HG02981 (cell line): ENCODE measurements around the gene SHC3.

Experiments used
- ATAC-seq: cut with Tn5 transposase; IDR thresholded peaks from one replicate; pipeline ENCODE4 v1.9.1; 2021; ENCODE audit warnings: mild to moderate bottlenecking, moderate library complexity; ENCODE audit not compliant: unreplicated experiment

Gene SHC3

DNA sequence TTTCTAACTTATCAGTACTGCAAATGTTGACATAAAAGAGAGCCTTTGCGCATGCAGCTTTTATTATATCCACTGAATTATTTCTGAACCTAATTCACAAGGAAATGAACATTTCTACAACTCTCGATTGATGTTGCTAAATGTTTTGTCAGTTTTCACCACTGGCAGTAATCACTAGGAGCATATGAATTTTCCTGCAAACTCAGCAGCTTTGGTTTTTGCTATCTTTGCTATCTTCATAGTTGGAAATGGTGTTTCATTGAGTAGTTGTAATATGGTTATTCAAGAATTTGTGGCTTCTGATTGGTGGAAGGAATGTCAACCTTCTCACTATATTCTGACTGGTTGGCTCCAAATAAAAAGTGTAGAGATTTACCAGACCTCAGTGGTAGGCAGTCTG lies 8.9 kb upstream of the SHC3 start:
- no peak for ATAC-seq

DNA sequence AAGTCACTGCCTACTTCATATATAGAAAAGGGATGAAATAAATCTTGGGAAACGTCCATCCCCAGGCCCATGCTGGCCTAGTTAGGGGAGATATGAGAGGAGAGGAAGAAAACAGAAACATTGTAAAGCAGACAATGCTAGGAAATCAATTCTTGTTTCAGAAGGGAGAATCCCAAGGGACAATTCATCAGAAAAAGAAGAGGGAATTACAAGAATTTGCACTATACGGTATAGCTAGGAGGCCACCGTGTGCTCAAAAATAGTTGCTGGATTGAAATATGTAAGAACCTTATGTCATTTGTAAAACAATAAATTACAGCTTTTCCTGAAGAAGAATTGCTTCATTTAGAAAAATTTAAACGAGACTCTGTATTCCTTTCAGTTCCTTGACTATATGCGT lies 8.3 kb upstream of the SHC3 start:
- no peak for ATAC-seq

DNA sequence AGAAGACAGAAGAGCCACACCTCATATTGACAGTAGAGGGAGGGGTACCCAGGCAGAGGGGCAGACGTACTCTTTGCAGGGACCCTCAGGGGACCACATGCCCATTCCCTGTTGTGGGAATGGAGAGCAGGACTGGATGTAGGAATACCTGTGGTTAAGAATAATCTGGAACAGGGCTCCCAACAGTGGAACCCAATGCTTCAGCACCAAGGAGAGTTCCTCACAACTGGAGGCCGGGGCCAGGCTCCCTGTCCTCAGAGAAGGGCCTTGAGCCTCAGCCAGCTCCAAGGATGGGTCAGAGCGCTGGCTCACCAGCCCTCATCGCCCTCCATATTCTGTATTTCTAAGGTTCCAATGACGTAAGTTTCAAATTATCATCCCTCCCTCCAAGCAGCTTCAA lies 7.4 kb upstream of the SHC3 start:
- ATAC-seq: no peak

GRCh38 chr9:89183146-89183545 lies 4.5 kb upstream of the SHC3 start:
- ATAC-seq: no peak

DNA sequence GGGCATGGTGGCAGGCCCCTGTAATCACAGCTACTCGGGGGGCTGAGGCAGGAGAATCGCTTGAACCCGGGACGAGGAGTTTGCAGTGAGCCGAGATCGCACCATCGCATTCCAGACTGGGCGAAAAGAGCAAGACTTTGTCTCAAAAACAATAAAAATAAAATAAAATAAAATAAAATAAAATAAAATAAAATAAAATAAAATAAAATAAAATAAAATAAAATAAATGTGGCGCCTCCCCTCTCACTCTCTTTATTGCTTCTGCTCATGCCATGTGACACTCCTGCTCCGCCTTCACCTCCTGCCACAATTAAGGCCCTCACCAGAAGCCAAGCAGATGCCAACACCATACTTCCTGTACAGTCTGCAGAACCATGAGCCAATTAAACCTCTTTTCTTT lies 3.8 kb upstream of the SHC3 start:
- ATAC-seq: no peak

DNA sequence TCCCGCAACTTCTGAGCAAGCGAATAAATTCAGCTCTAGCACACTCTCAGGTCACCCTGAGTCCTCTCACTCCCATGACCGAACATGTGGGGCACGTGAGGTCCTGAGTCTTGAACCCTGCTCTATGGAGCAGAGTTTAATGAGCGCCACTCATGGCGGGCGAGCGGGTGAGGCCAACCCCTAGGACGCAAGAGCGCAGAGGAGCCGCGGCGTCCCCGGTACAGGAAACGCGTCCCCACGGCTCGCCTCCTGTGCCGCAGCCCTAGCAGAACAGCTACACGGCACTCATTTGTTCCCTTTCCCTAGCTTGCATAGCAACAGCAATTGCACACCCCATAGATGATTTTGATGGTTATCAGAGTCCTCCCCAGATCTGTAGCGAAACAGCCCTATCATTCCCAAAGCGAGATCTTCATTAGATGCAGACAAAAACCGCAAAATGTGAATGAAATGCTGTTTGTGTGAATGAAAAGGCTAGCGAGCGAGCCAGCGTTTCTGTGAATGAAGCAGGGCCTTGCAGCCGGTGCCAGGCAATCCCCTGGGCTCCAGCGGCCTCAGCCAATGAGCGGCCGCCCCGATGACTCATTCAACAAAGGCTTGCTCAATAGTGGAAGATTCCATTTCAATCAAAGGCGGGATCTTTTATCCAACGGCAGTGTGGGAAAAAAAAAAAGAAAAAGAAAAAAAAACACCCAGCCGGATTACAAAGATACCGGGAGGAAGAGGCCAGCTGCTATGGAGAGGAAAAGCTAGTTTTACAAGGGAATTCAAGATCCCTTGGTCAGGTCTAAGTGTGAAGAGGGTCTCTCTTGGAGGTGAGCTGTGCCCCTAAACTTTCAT lies 1.5 kb upstream of the SHC3 start:
- ATAC-seq: peak; percentile 51

DNA sequence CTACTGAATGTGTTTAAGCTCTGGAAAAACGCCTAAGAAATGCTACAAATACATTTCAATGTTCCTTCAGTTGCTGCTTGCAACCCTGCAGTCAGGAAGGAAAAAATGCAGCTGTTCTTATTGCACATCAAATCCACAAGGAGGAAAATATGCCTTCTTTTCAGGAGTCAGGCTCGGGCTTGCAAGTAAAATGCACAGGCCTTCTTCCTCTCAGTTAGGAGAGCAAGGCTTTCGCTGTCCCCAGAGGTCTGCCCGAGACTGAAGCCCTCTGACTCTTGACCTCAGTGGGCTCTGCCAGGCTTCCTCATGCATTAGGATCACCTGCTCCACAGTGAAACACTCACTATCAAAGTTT lies 899 bp upstream of the SHC3 start:
- ATAC-seq: no peak

DNA sequence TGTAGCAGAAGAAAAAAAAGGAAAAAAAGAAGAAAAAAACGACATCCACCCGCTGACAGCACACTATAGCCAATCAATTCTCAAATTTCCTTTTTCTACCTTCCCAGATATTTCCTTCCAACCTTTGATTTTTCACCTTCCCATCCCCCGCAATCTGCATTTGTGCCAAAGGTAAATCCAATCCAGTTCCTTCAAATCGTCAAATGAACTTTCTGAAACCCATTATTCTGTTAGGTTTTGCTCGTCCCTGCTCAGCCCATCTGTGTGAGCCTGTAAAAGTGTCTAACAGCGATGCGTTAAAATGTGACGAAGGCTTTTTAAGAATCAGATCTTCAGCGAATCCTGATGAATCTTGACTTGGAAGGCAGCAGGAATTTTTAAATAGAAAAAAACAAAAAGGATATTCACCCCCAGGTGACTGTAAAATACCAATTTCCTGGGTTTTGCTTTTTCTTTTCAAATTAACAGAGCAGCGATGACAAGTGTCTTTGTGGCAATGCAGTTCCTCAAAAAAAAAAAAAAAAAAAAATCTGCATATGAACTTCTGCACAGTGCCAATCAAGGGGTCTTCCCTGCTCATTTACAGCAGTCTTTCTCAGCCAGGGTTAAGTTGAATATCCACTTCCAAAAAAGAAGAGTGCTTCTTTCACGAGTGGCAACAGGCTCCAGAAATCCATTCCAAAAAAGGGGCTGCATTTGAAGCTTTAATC lies 367 bp upstream of the SHC3 start:
- ATAC-seq: no peak

GRCh38 chr9:89177012-89177943 lies 1.3 kb downstream of the SHC3 start:
- ATAC-seq: no peak

- no peak for ATAC-seq
Observed at GRCh38 chr9:89175828-89176261, 2.8 kb downstream of the SHC3 start.

- no peak for ATAC-seq
Observed at GRCh38 chr9:89174291-89174690, 4.3 kb downstream of the SHC3 start.

GRCh38 chr9:89173072-89173471 lies 5.5 kb downstream of the SHC3 start:
- ATAC-seq: no peak

DNA sequence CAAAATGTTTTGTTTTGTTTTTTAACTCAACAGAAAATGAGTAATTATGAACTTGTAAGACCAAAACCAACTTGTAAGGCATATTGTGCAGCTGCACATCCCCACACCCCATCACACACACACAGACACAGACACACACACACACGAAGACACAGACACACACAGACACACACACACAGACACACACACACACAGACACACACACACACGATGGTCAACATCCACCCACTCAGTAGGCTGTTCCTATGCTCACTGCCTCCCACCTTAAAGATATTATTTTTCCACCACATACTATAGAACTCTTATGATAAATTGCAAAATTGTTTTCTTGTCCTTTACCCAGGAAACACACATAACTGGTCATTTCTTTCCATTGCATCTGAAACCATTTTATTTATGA lies 6.2 kb downstream of the SHC3 start:
- ATAC-seq: no peak

- no peak for ATAC-seq
Observed at GRCh38 chr9:89171693-89172092, 6.9 kb downstream of the SHC3 start.

- ATAC-seq: no peak
Observed at GRCh38 chr9:89171231-89171630, 7.4 kb downstream of the SHC3 start.

- ATAC-seq: no peak
Observed at GRCh38 chr9:89168901-89169813, 9.5 kb downstream of the SHC3 start.

- ATAC-seq: no peak
Observed at GRCh38 chr9:89167788-89168187, 10.8 kb downstream of the SHC3 start.

DNA sequence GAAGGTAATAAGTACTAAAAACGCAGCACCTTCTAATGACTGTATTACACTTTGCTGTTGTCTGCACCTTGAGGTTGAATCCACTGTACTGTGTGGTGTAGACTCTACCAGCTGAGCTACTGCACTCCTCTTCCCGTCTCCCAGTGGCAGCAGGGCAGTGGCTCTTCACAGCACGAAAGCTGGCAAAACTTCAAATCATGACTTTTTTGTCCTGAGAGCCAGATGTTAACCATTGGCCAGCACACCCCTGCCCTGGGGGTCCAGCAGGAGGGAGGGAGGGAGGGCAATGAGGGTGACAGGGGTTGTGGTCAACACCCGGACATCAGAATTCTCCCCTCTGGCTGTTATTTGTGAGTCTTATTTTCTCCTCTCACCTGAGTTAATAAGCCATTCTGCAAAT lies 11.8 kb downstream of the SHC3 start:
- ATAC-seq: no peak

GRCh38 chr9:89165880-89166279 lies 12.7 kb downstream of the SHC3 start:
- ATAC-seq: no peak

GRCh38 chr9:89165341-89165740 lies 13.3 kb downstream of the SHC3 start:
- ATAC-seq: no peak
